Ovary (tissue), 9 donors: Measurements from ENCODE around the gene SLC19A2. TPM values are rescaled to one million over a fixed set of nuclear protein-coding genes. Genes with fewer than 3 reads are reported as not detected.

Source experiments
- DNase-seq, 5 donors: peaks; one replicate each; pipeline ENCODE4 v3.0.0-alpha.2; 2019 to 2020
- H3K27ac ChIP-seq, 2 donors: fragments of 200-600 bp; one replicate each; pipeline versions ENCODE4 v1.5.1 to v1.8.0; 2019 to 2022
- H3K27me3 ChIP-seq: fragments of 200-600 bp; one replicate; pipeline ENCODE4 v1.8.0; 2022
- H3K36me3 ChIP-seq: fragments of 200-600 bp; sonication (generic); one replicate; pipeline ENCODE4 v1.5.1; 2019
- H3K4me1 ChIP-seq: one replicate; pipeline ENCODE4 v1.8.1; 2013; ENCODE audit warnings: mild to moderate bottlenecking, moderate library complexity; ENCODE audit not compliant: insufficient read depth
- H3K4me3 ChIP-seq: fragments of 200-600 bp; sonication (generic); one replicate; pipeline ENCODE4 v1.5.1; 2017
- H3K9me3 ChIP-seq, 2 donors: fragments of 200-600 bp in 1 of 2; sonication (generic) in 1 of 2; one replicate each; pipeline versions ENCODE4 v1.5.1 to v1.8.1; 2013 to 2019; ENCODE audit warnings: mild to moderate bottlenecking in 1 of 2, moderate library complexity in 1 of 2
- EP300 ChIP-seq: sonication (generic); formaldehyde crosslinking; IDR thresholded peaks from one replicate; pipeline ENCODE4 v1.6.1; 2017; ENCODE audit warnings: antibody characterized with exemption
- POLR2A ChIP-seq: fragments of 450-650 bp; IDR thresholded peaks from one replicate; pipeline ENCODE4 v1.6.1; 2017; ENCODE audit warnings: antibody characterized with exemption, mild to moderate bottlenecking, moderate library complexity
- WGBS, 3 donors: extraction: QIAGEN DNeasy Blood & Tissue Kit in 1 of 3; methylation state at CpG; one replicate each; pipeline versions ENCODE4 v1.1.5 to v1.1.7; 2013 to 2017; 5-methylcytosine and 5-hydroxymethylcytosine counted together
- intact Hi-C, 4 donors: fragments of 100-400 bp; cut with DNase I; formaldehyde crosslinking; loops; one replicate each; pipeline versions ENCODE4 v1.11.0 to v1.15.1; 2022 to 2023
- polyA plus RNA-seq, 2 donors: library from polyadenylated mRNA; stranded (reverse); fragments of 200-250 nt in 1 of 2; fragments of 350-450 nt in 1 of 2; fragmentation: Illumina TruSeq in 1 of 2; extraction: RNeasy Lipid Tissue Mini Kit (QIAGEN cat#74804) in 1 of 2; gene quantifications; one replicate each; pipeline ENCODE4 v1.2.3, GENCODE V29; 2013 to 2014
- total RNA-seq, 7 donors: library from RNA; depleted of rRNA in 2 of 7; stranded (reverse); fragments of >200 nt in 2 of 7; fragmentation: NEBNext Ultra II Directional in 3 of 7; extraction: Animal tissue kit (Norgen Biotek cat#: 25700) in 3 of 7; gene quantifications; one replicate each; pipeline versions ENCODE4 v1.1.0 to v1.2.4, GENCODE V29; 2016 to 2023
- TF ChIP-seq, protein P1 (sequence below), 3 donors: fragments of 450-650 bp in 2 of 3; fragments of 200-600 bp in 1 of 3; IDR thresholded peaks; one replicate each; pipeline versions ENCODE4 v1.5.1 to v1.8.0; 2016 to 2022; ENCODE audit warnings: antibody characterized with exemption in 3 of 3, mild to moderate bottlenecking in 1 of 3
- donor health status: DM: no; HTN: no; CAD: no; lungs with moderate emphysema.
- donor health status: DM: no; HTN: no; CAD: no.
- donor health status: Bipolar disorder and iron deficiency.
- donor health status: DM: yes; HTN: yes; CAD: no.
- donor health status: DM: no; HTN: no; CAD: no.
- donor health status: DM: yes; HTN: yes; CAD: no.

SLC19A2 gene
- total and polyA plus RNA-seq, 9 donors, result 6.5 to 28.6 (median 10.7) TPM

DNA sequence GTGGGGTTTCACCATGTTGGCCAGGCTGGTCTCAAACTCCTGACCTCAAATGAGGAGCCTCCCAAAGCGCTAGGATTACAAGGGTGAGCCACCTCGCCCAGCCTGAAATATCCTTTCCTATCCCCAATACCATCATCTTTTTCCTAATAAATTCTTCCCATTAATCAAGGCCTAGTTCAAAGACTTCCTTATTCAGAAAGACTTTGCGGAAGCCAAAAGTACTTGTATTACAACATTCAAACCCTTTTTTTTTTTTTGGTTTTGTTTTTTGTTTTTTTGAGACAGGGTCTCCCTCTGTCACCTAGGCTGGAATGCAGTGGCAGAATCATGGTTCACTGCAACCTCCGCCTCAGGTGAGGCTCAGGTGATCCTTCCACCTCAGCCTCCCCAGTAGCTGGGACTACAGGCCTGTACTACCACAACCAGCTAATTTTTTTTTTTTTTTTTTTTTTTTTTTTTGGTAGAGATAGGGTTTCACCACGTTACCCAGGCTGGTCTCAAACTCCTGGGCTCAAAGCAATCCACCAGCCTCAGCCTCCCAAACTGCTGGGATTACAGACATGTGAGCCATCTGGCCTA lies 7.6 kb downstream of the SLC19A2 start:
- Histone ChIP-seq H3K27ac (no peak overlapping the region), H3K4me3 (no peak overlapping the region), H3K9me3 (no peaks in the 10 kb centered on the region), H3K36me3 (no peaks in the 10 kb centered on the region), H3K4me1 (no peaks in the 10 kb centered on the region), H3K27me3 (no peaks in the 10 kb centered on the region)
- no peak for DNase-seq
- TF ChIP-seq, protein P1, sequence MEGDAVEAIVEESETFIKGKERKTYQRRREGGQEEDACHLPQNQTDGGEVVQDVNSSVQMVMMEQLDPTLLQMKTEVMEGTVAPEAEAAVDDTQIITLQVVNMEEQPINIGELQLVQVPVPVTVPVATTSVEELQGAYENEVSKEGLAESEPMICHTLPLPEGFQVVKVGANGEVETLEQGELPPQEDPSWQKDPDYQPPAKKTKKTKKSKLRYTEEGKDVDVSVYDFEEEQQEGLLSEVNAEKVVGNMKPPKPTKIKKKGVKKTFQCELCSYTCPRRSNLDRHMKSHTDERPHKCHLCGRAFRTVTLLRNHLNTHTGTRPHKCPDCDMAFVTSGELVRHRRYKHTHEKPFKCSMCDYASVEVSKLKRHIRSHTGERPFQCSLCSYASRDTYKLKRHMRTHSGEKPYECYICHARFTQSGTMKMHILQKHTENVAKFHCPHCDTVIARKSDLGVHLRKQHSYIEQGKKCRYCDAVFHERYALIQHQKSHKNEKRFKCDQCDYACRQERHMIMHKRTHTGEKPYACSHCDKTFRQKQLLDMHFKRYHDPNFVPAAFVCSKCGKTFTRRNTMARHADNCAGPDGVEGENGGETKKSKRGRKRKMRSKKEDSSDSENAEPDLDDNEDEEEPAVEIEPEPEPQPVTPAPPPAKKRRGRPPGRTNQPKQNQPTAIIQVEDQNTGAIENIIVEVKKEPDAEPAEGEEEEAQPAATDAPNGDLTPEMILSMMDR (IDR thresholded peaks at IDR 0.05), result no peak
- no peak for TF ChIP-seq POLR2A
- TF ChIP-seq EP300, result no peak
- intact Hi-C loops, result no loop called here
- WGBS, 3 donors, result 94 to 98% (median 97%) methylated on average over 5 of the region's 5 CpGs

DNA sequence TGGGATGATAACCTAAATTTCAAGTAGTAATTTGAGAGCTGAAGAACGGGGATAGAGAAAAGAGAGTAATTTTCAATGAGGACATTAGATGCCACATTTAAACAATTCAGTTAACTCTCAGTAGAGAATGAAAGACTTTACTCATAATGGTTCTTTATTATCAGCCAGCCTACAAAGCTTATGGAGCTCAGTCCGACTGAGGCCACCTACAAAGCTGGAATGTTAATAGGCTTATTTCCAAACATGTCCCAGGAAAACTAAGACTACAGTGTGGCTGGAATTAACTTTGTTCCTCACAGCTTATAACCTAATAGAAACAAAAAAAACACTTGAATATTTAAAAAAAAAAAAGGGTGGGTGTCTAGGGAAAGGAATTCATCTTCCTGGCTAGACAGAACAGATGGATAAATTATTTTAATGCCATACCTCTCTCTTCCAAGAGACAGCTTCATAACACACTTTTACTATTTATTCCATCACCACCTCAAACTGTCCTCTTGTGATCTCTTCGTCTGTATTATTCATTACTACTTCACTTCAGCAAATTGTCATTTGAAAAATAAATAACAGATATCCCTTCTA lies 9.8 kb downstream of the SLC19A2 start:
- Histone ChIP-seq H3K9me3 (no peaks in the 10 kb centered on the region), H3K27ac (no peak overlapping the region), H3K36me3 (no peaks in the 10 kb centered on the region), H3K4me3 (no peak overlapping the region), H3K4me1 (no peaks in the 10 kb centered on the region), H3K27me3 (no peaks in the 10 kb centered on the region)
- intact Hi-C loops, result no loop called here
- DNase-seq, result no peak
- WGBS, 3 donors, result 61 to 70% (median 64%) methylated on average over 3 of the region's 3 CpGs
- TF ChIP-seq, protein P1 (IDR thresholded peaks at IDR 0.05), result no peak
- TF ChIP-seq EP300 (no peak), POLR2A (no peak)

DNA sequence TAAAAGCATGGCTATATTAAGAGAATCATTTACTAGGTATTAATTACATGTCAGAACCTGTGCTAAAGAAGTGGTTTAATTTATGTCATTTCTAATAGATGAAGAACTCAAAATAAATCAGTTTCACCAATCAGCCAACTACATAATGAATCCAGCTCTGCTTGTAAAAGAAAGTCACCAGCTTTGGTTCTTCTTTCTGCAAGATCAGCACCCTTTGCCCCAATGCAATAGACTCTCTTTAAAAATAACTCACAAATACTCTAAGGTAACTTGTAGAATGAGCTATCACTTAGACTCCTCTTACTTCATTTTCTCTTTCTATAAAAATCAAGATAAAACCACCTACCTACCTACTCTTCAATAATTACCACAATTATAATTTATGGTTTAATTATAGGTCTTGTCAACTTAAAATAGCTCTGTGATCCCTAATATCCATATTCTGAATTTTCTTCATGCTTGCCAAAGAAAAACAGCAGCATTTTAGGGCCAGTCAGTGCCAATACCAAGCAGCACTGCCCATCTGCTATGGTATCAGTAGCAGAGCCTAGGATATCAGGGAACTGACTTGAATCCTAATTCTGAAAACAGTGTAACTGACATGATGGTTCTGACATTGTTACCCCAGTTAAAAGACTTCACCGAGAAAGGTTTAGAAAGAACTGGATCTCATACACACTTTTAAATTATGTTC lies 11.3 kb downstream of the SLC19A2 start:
- 95 to 96% (median 96%) methylated on average over 1 of the region's 1 CpG for WGBS, 3 donors
- Histone ChIP-seq H3K4me1 (no peaks in the 10 kb centered on the region), H3K4me3 (no peak overlapping the region), H3K27me3 (no peaks in the 10 kb centered on the region), H3K27ac (no peak overlapping the region), H3K36me3 (no peaks in the 10 kb centered on the region), H3K9me3 (no peaks in the 10 kb centered on the region)
- TF ChIP-seq EP300 (no peak), POLR2A (no peak)
- TF ChIP-seq, protein P1 (IDR thresholded peaks at IDR 0.05), result no peak
- no peak for DNase-seq
- intact Hi-C loops, result no loop called here

DNA sequence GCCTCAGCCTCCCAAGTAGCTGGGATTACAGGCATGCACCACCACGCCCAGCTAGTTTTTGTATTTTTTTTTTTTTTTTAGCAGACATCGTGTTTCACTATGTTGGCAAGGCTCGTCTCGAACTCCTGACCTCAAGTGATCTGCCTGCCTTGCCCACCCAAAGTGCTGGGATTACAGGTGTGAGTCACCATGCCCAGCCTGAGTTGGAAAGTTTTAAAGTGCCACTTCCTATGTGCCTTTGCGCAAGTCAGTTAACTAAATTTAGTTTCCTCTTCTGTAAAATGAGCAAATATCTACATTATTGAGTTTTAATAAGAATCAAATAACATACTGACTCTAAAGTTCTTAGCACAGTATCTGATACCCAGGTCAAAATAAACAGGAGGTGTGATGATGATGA lies 12.4 kb downstream of the SLC19A2 start:
- H3K27me3 ChIP-seq, result no peaks in the 10 kb centered on the region
- H3K27ac ChIP-seq, result no peak overlapping the region
- no peak for TF ChIP-seq POLR2A
- TF ChIP-seq, protein P1 (IDR thresholded peaks at IDR 0.05), result no peak
- no peak for TF ChIP-seq EP300
- H3K9me3 ChIP-seq, result no peaks in the 10 kb centered on the region
- H3K4me3 ChIP-seq, result no peak overlapping the region
- 82 to 95% (median 95%) methylated on average over 5 of the region's 5 CpGs for WGBS, 3 donors
- intact Hi-C loops, result no loop called here
- H3K4me1 ChIP-seq, result no peaks in the 10 kb centered on the region
- H3K36me3 ChIP-seq, result no peaks in the 10 kb centered on the region
- no peak for DNase-seq
